Naive thymus-derived CD4-positive, alpha-beta T cell (primary cell): Measurements from ENCODE around the gene GNB5. TPM values are rescaled to one million over a fixed set of nuclear protein-coding genes. Genes with fewer than 3 reads are reported as not detected.

Experiments used
- ATAC-seq: fragments of 150-1000 bp; cut with Tn5 transposase; 2 replicates; pipeline ENCODE4 v1.10.0; 2021; ENCODE audit warnings: mild to moderate bottlenecking, moderate library complexity
- CTCF ChIA-PET: fragments of 350-600 bp; sonication (Branson Sonifier 250); formaldehyde crosslinking; loops from one replicate; lab custom pipeline; 2021; ENCODE audit warnings: antibody characterized with exemption; lab: Charles Lee
- POLR2A ChIA-PET: fragments of 350-600 bp; sonication (Branson Sonifier 250); formaldehyde crosslinking; loops from one replicate; lab custom pipeline; 2021; ENCODE audit warnings: antibody characterized with exemption, inconsistent platforms; lab: Charles Lee
- DNase-seq, 9 donors: peaks; one replicate each; pipeline versions ENCODE4 v3.0.0 to v3.0.0-alpha.2; 2020 to 2022; ENCODE audit warnings: mixed read lengths in 1 of 9
- H3K27ac ChIP-seq: one replicate; pipeline ENCODE4 v1.7.0; 2013; ENCODE audit warnings: mild to moderate bottlenecking, low read depth, low read length, moderate library complexity
- H3K27me3 ChIP-seq, 2 donors: one replicate each; pipeline ENCODE4 v1.7.0; 2013; ENCODE audit warnings: low read length in 2 of 2, mild to moderate bottlenecking in 2 of 2, moderate library complexity in 2 of 2; ENCODE audit not compliant: control insufficient read depth in 2 of 2, insufficient read depth in 2 of 2
- H3K36me3 ChIP-seq, 3 experiments: 1 replicate in 2 of 3; 2 replicates in 1 of 3; pipeline ENCODE4 v1.7.0; 2013; ENCODE audit warnings: low read length in 3 of 3, mild to moderate bottlenecking in 3 of 3, moderate library complexity in 1 of 3; ENCODE audit not compliant: insufficient read depth in 3 of 3, control insufficient read depth in 2 of 3
- H3K4me1 ChIP-seq, 2 donors: one replicate each; pipeline ENCODE4 v1.7.0; 2013; ENCODE audit warnings: low read length in 2 of 2, mild to moderate bottlenecking in 2 of 2, moderate library complexity in 1 of 2; ENCODE audit not compliant: control insufficient read depth in 2 of 2, insufficient read depth in 2 of 2
- H3K4me3 ChIP-seq: 2 replicates; pipeline ENCODE4 v1.7.0; 2013; ENCODE audit warnings: mild to moderate bottlenecking, low read length
- H3K9me3 ChIP-seq, 3 experiments: 1 replicate in 2 of 3; 2 replicates in 1 of 3; pipeline ENCODE4 v1.7.0; 2013; ENCODE audit warnings: low read length in 3 of 3; ENCODE audit not compliant: control insufficient read depth in 2 of 3
- H3K27ac Mint-ChIP-seq, 9 donors: one replicate each; pipeline ENCODE4 v1.8.0; 2020 to 2022; ENCODE audit warnings: mixed read lengths in 9 of 9, mild to moderate bottlenecking in 8 of 9, moderate library complexity in 5 of 9, inconsistent platforms in 2 of 9
- H3K27me3 Mint-ChIP-seq, 5 donors: one replicate each; pipeline ENCODE4 v1.8.0; 2021 to 2022; ENCODE audit warnings: mixed read lengths in 5 of 5, mild to moderate bottlenecking in 1 of 5
- H3K36me3 Mint-ChIP-seq, 5 donors: one replicate each; pipeline ENCODE4 v1.8.0; 2020 to 2022; ENCODE audit warnings: mixed read lengths in 5 of 5, mild to moderate bottlenecking in 3 of 5, inconsistent platforms in 1 of 5
- H3K4me1 Mint-ChIP-seq, 7 donors: one replicate each; pipeline ENCODE4 v1.8.0; 2020 to 2022; ENCODE audit warnings: mixed read lengths in 7 of 7, mild to moderate bottlenecking in 3 of 7, inconsistent platforms in 1 of 7
- H3K4me3 Mint-ChIP-seq, 10 donors: one replicate each; pipeline ENCODE4 v1.8.0; 2020 to 2022; ENCODE audit warnings: mild to moderate bottlenecking in 10 of 10, mixed read lengths in 10 of 10, moderate library complexity in 6 of 10, inconsistent platforms in 2 of 10
- H3K9me3 Mint-ChIP-seq, 11 donors: one replicate each; pipeline ENCODE4 v1.8.0; 2020 to 2022; ENCODE audit warnings: mixed read lengths in 11 of 11, mild to moderate bottlenecking in 4 of 11, inconsistent platforms in 1 of 11, moderate library complexity in 1 of 11
- intact Hi-C, 2 donors: fragments of 100-400 bp; cut with micrococcal nuclease; formaldehyde crosslinking; loops; one replicate each; pipeline ENCODE4 v1.15.1; 2023
- polyA plus RNA-seq, 2 donors: library from polyadenylated mRNA; unstranded; fragments of 300-500 nt; fragmentation: Illumina TruSeq; gene quantifications; one replicate each; pipeline ENCODE4 v1.2.3, GENCODE V29; 2021
- total RNA-seq, 6 experiments: library from RNA in 5 of 6; stranded (reverse) in 5 of 6; gene quantifications; 1 replicate in 5 of 6; 2 replicates in 1 of 6; pipeline ENCODE4 v1.2.3 and lab custom pipeline; 2021 to 2026

Gene GNB5
- total and polyA plus RNA-seq, 7 experiments from 2014 or later = 35.1 to 80.0 (median 49.0) TPM

DNA sequence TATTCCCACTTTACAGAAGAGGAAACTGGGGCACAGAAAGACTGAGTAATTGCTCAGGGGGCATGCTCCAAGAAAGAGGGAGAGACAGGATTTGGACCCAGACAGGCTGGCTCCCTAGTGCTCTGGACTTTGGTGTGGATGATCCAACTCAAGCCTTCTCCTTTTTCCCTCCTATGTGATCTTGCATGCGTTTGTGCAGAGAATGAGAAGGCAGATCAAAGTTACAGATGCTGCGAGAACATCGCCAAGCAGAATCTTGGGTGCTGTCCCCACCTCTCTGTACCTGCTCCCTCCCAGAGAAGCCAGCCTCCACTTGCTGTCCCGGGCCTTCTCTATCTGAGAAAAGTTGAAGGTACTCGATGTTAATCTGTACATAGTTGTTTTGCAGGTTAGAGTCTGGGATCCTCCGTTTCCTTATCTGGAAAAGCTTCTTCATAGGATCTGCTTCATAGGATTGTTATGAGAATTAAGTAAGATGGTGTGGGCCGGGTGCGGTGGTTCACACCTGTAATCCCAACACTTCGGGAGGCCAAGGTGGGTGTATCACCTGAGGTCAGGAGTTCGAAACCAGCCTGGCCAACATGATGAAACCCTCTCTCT, 10.2 kb downstream of the GNB5 start:
- peak overlapping the region; percentile 95 for H3K27ac ChIP-seq
- H3K4me1 ChIP-seq = peaks cover 19 to 20% of the 10 kb centered on the region in 2 donors
- ChIA-PET POLR2A (interaction anchor here (0.8 to 4.5 kb wide), 15 partner anchors 10 to 499 kb away, joined by 3 to 53 read pairs (median 9); partner anchors contain the start of genes ATOSA and LEO1), CTCF (interaction anchor here (0.6 kb wide), 1 partner anchor 45 kb away, joined by 3 read pairs; no protein-coding TSS in a partner anchor)
- Mint-ChIP-seq H3K4me3 (peak overlapping the region; percentile 86 to 95 (median 92)), H3K27me3 (no peaks in the 10 kb centered on the region), H3K9me3 (peaks cover 0 to 1% (median 0%) of the 10 kb centered on the region in 11 donors), H3K27ac (peak overlapping the region; percentile 90 to 98 (median 97)), H3K4me1 (peaks cover 12 to 48% (median 40%) of the 10 kb centered on the region in 7 donors), H3K36me3 (peaks cover 0 to 9% (median 0%) of the 10 kb centered on the region in 5 donors)
- H3K4me3 ChIP-seq = peak overlapping the region; percentile 98
- no peaks in the 10 kb centered on the region for H3K9me3 ChIP-seq
- no peaks in the 10 kb centered on the region for H3K27me3 ChIP-seq
- intact Hi-C loops = loop anchor here (1.0 to 5.0 kb wide), 9 partner anchors 10 to 498 kb away; partner anchors contain the start of genes ATOSA (in 2 of the 2), LEO1 (in 1 of the 2), LYSMD2 (in 1 of the 2) and MAPK6 (in 1 of the 2)
- ATAC-seq = no peak
- no peak for DNase-seq
- peaks cover 0 to 3% (median 0%) of the 10 kb centered on the region in 3 experiments for H3K36me3 ChIP-seq

GRCh38 chr15:52180196-52180835, 10.9 kb downstream of the GNB5 start:
- Histone ChIP-seq H3K9me3 (no peaks in the 10 kb centered on the region), H3K27me3 (no peaks in the 10 kb centered on the region), H3K36me3 (peaks cover 0 to 3% (median 0%) of the 10 kb centered on the region in 3 experiments), H3K4me3 (peak overlapping the region; percentile 98), H3K4me1 (peaks cover 19 to 20% of the 10 kb centered on the region in 2 donors), H3K27ac (peak overlapping the region; percentile 95)
- H3K4me3 Mint-ChIP-seq = peak overlapping the region; percentile 86 to 95 (median 92)
- H3K36me3 Mint-ChIP-seq = peaks cover 0 to 9% (median 0%) of the 10 kb centered on the region in 5 donors
- intact Hi-C loops = loop anchor here (1.0 to 5.0 kb wide), 9 partner anchors 9 to 498 kb away; partner anchors contain the start of genes ATOSA (in 2 of the 2), LEO1 (in 1 of the 2), LYSMD2 (in 1 of the 2) and MAPK6 (in 1 of the 2)
- ATAC-seq (peak; percentile 42), DNase-seq (peak in 6 of 9 donors; percentile 66 to 83 (median 80))
- POLR2A ChIA-PET = interaction anchor here (0.8 to 4.5 kb wide), 19 partner anchors 10 to 500 kb away, joined by 3 to 53 read pairs (median 9); partner anchors contain the start of genes ATOSA, BCL2L10, LEO1 and LYSMD2
- CTCF ChIA-PET = interaction anchor here (1.7 kb wide), 1 partner anchor 16 kb away, joined by 6 read pairs; no protein-coding TSS in a partner anchor
- no peaks in the 10 kb centered on the region for H3K27me3 Mint-ChIP-seq
- H3K4me1 Mint-ChIP-seq = peaks cover 14 to 50% (median 40%) of the 10 kb centered on the region in 7 donors
- peaks cover 0 to 1% (median 0%) of the 10 kb centered on the region in 11 donors for H3K9me3 Mint-ChIP-seq
- H3K27ac Mint-ChIP-seq = peak overlapping the region; percentile 90 to 98 (median 97)

DNA sequence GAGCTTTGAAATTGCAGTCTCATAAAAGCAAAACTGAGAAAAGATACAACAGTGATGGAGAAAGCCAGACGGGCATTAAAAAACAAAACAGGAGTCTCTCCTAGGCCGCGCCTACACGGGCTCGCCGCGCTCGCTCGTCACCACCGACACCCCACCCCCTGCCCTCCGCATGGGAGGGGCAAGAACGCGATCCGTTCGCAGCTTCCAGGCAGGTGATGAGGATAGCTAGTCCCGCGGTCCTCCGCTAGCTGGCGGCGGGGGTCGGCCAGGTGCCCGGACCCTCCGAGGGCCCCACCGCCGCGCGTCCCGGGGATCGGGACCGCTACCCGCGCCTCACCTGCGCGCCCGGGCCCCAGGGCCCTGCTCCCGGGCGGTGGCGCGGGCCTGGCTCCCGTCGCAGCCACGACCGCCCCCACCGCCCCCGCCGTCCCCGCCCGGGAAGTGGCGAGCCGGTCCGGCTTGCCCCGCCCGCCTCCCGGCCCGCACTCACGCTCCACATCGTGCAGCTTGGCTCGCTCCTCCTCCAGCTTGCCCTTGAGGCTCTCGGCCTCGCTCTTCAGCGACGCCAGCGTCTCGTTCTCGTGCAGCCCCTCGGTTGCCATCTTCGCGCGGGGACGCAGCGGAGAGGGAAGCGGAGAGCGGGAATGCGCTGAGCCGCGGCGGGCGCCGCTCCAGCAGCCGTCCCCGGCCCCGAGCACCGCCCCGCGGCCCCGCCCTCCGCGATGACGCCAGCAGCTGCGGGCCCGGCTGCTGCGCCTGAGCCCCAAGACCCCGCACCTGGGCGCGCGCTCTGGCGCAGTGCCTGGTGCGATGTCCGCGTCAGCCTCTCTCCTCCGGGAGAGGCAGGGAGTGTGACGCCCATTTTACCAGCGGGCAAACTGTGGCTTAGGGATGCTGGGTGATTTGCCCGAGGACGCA, 11.7 kb downstream of the GNB5 start:
- peaks cover 14 to 50% (median 40%) of the 10 kb centered on the region in 7 donors for H3K4me1 Mint-ChIP-seq
- H3K9me3 ChIP-seq = no peaks in the 10 kb centered on the region
- DNase-seq = peak; percentile 79 to 92 (median 91)
- H3K4me3 ChIP-seq = peak overlapping the region; percentile 98
- CTCF ChIA-PET = interaction anchor here (0.7 to 1.7 kb wide), 3 partner anchors 10 to 28 kb away, joined by 3 to 6 read pairs (median 4); no protein-coding TSS in a partner anchor
- H3K4me1 ChIP-seq = peaks cover 19 to 20% of the 10 kb centered on the region in 2 donors
- intact Hi-C loops = loop anchor here (1.0 to 10.0 kb wide), 12 partner anchors 8 to 499 kb away; partner anchors contain the start of genes ARPP19 (in 2 of the 2), ATOSA (in 2 of the 2), LEO1 (in 1 of the 2) and LYSMD2 (in 1 of the 2)
- H3K36me3 ChIP-seq = peaks cover 0 to 3% (median 0%) of the 10 kb centered on the region in 3 experiments
- ATAC-seq = peak; percentile 91
- no peaks in the 10 kb centered on the region for H3K27me3 ChIP-seq
- H3K9me3 Mint-ChIP-seq = peaks cover 0 to 1% (median 0%) of the 10 kb centered on the region in 11 donors
- POLR2A ChIA-PET = interaction anchor here (0.7 to 4.5 kb wide), 27 partner anchors 9 to 500 kb away, joined by 3 to 53 read pairs (median 5); partner anchors contain the start of genes ATOSA, BCL2L10, LEO1 and LYSMD2
- H3K27me3 Mint-ChIP-seq = no peaks in the 10 kb centered on the region
- H3K27ac Mint-ChIP-seq = peak overlapping the region; percentile 90 to 99 (median 98)
- H3K27ac ChIP-seq = peak overlapping the region; percentile 95
- peaks cover 0 to 7% (median 0%) of the 10 kb centered on the region in 5 donors for H3K36me3 Mint-ChIP-seq
- peak overlapping the region; percentile 86 to 100 (median 94) for H3K4me3 Mint-ChIP-seq

GRCh38 chr15:52178765-52179164, 12.4 kb downstream of the GNB5 start:
- ATAC-seq = no peak
- H3K4me3 ChIP-seq = peak overlapping the region; percentile 98
- no peaks in the 10 kb centered on the region for H3K27me3 ChIP-seq
- ChIA-PET POLR2A (interaction anchor here (0.7 to 4.5 kb wide), 19 partner anchors 8 to 441 kb away, joined by 3 to 53 read pairs (median 8); partner anchors contain the start of genes BCL2L10, LEO1 and LYSMD2), CTCF (interaction anchor here (0.7 to 1.7 kb wide), 3 partner anchors 9 to 29 kb away, joined by 3 to 6 read pairs (median 4); no protein-coding TSS in a partner anchor)
- peak overlapping the region; percentile 86 to 100 (median 94) for H3K4me3 Mint-ChIP-seq
- peak overlapping the region; percentile 95 for H3K27ac ChIP-seq
- peaks cover 0 to 3% (median 0%) of the 10 kb centered on the region in 3 experiments for H3K36me3 ChIP-seq
- DNase-seq = no peak
- peaks cover 0 to 1% (median 0%) of the 10 kb centered on the region in 11 donors for H3K9me3 Mint-ChIP-seq
- peaks cover 19 to 54% (median 46%) of the 10 kb centered on the region in 7 donors for H3K4me1 Mint-ChIP-seq
- peaks cover 0 to 10% (median 0%) of the 10 kb centered on the region in 5 donors for H3K36me3 Mint-ChIP-seq
- intact Hi-C loops = loop anchor here (1.0 to 10.0 kb wide), 3 partner anchors 196 to 390 kb away; partner anchors contain the start of gene ARPP19 (in 2 of the 2)
- no peaks in the 10 kb centered on the region for H3K27me3 Mint-ChIP-seq
- H3K9me3 ChIP-seq = no peaks in the 10 kb centered on the region
- peak overlapping the region; percentile 90 to 99 (median 97) for H3K27ac Mint-ChIP-seq
- peaks cover 19 to 20% of the 10 kb centered on the region in 2 donors for H3K4me1 ChIP-seq

GRCh38 chr15:52172869-52173268, 18.3 kb downstream of the GNB5 start:
- no peaks in the 10 kb centered on the region for H3K36me3 ChIP-seq
- no peaks in the 10 kb centered on the region for H3K9me3 Mint-ChIP-seq
- no peaks in the 10 kb centered on the region for H3K9me3 ChIP-seq
- intact Hi-C loops = loop anchor here in 1 of 2 donors (10.0 kb wide), 1 partner anchor 392 kb away; the partner anchor contains the start of gene ARPP19
- peaks cover 28 to 68% (median 56%) of the 10 kb centered on the region in 7 donors for H3K4me1 Mint-ChIP-seq
- H3K4me1 ChIP-seq = peaks cover 8 to 16% of the 10 kb centered on the region in 2 donors
- H3K36me3 Mint-ChIP-seq = peaks cover 0 to 20% (median 0%) of the 10 kb centered on the region in 5 donors
- H3K4me3 Mint-ChIP-seq = no peak overlapping the region
- CTCF ChIA-PET = no interaction called here
- no peak overlapping the region for H3K27ac ChIP-seq
- POLR2A ChIA-PET = no interaction called here
- peak overlapping the region in 2 of 9 donors; percentile 10 to 47 for H3K27ac Mint-ChIP-seq
- no peaks in the 10 kb centered on the region for H3K27me3 Mint-ChIP-seq
- ATAC-seq (no peak), DNase-seq (no peak)
- H3K27me3 ChIP-seq = no peaks in the 10 kb centered on the region
- no peak overlapping the region for H3K4me3 ChIP-seq
